Ishikawa (cell line): Measurements from ENCODE around the gene NUP85.
A peak's percentile ranks its signal among the peaks of the same experiment; 100 is the strongest.

Source experiments
- CEBPB ChIP-seq: IDR thresholded peaks from 2 replicates; pipeline ENCODE4 v1.6.1; 2012
- CREB1 ChIP-seq: IDR thresholded peaks from 2 replicates; pipeline ENCODE4 v1.6.1; 2012; ENCODE audit warnings: low read depth
- EGR1 ChIP-seq: IDR thresholded peaks from 2 replicates; pipeline ENCODE4 v1.6.1; 2012
- EP300 ChIP-seq: IDR thresholded peaks from 2 replicates; pipeline ENCODE4 v1.6.1; 2012; ENCODE audit warnings: borderline replicate concordance
- FOXM1 ChIP-seq: IDR thresholded peaks from 2 replicates; pipeline ENCODE4 v1.6.1; 2012; ENCODE audit warnings: low read depth, borderline replicate concordance
- NFIC ChIP-seq: IDR thresholded peaks from 2 replicates; pipeline ENCODE4 v1.6.1; 2012
- RAD21 ChIP-seq: IDR thresholded peaks from 2 replicates; pipeline ENCODE4 v1.6.1; 2012; ENCODE audit warnings: low read depth
- TAF1 ChIP-seq: IDR thresholded peaks from 2 replicates; pipeline ENCODE4 v1.6.1; 2012; ENCODE audit warnings: low read depth, mild to moderate bottlenecking
- TCF12 ChIP-seq: IDR thresholded peaks from 2 replicates; pipeline ENCODE4 v1.6.1; 2012; ENCODE audit warnings: low read depth
- TEAD4 ChIP-seq: IDR thresholded peaks from 2 replicates; pipeline ENCODE4 v1.6.1; 2012
- YY1 ChIP-seq: IDR thresholded peaks from 2 replicates; pipeline ENCODE4 v1.6.1; 2012; ENCODE audit warnings: low read depth
- ZBTB7A ChIP-seq: IDR thresholded peaks from 2 replicates; pipeline ENCODE4 v1.6.1; 2012; ENCODE audit warnings: low read depth
- TF ChIP-seq, protein P1 (sequence below): IDR thresholded peaks from 2 replicates; pipeline ENCODE4 v1.6.1; 2012
- TF ChIP-seq, protein P2 (sequence below): IDR thresholded peaks from 2 replicates; pipeline ENCODE4 v1.6.1; 2012; ENCODE audit warnings: low read depth, mild to moderate bottlenecking
- TF ChIP-seq, protein P3 (sequence below): IDR thresholded peaks from 2 replicates; pipeline ENCODE4 v1.6.1; 2012

Gene NUP85

DNA sequence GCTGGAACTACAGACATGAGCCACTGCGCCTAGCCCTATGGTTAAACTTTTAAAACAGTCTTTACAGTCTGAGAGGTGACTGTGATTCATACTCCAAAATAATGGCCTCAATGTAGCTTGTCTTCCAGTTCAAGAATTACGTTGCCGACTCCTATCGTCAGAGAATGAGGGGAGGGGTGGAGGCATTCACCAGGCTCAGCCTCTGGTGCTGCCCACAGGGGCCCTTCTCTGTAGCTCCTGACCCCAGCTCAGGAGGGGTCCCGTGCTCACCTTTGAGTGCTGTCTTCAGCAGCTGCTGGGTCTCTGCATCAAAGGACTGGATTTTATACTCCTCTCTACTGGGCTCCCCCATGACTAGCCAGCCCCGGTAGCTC is 64.4 kb downstream of the NUP85 start:
- TF ChIP-seq CEBPB (no peak), TEAD4 (no peak), ZBTB7A (no peak), TCF12 (no peak), TAF1 (no peak), FOXM1 (no peak), EP300 (no peak), RAD21 (no peak), EGR1 (no peak), YY1 (no peak), NFIC (no peak), CREB1 (no peak)
- TF ChIP-seq, protein P1, sequence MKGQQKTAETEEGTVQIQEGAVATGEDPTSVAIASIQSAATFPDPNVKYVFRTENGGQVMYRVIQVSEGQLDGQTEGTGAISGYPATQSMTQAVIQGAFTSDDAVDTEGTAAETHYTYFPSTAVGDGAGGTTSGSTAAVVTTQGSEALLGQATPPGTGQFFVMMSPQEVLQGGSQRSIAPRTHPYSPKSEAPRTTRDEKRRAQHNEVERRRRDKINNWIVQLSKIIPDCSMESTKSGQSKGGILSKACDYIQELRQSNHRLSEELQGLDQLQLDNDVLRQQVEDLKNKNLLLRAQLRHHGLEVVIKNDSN, result no peak
- TF ChIP-seq, protein P2, sequence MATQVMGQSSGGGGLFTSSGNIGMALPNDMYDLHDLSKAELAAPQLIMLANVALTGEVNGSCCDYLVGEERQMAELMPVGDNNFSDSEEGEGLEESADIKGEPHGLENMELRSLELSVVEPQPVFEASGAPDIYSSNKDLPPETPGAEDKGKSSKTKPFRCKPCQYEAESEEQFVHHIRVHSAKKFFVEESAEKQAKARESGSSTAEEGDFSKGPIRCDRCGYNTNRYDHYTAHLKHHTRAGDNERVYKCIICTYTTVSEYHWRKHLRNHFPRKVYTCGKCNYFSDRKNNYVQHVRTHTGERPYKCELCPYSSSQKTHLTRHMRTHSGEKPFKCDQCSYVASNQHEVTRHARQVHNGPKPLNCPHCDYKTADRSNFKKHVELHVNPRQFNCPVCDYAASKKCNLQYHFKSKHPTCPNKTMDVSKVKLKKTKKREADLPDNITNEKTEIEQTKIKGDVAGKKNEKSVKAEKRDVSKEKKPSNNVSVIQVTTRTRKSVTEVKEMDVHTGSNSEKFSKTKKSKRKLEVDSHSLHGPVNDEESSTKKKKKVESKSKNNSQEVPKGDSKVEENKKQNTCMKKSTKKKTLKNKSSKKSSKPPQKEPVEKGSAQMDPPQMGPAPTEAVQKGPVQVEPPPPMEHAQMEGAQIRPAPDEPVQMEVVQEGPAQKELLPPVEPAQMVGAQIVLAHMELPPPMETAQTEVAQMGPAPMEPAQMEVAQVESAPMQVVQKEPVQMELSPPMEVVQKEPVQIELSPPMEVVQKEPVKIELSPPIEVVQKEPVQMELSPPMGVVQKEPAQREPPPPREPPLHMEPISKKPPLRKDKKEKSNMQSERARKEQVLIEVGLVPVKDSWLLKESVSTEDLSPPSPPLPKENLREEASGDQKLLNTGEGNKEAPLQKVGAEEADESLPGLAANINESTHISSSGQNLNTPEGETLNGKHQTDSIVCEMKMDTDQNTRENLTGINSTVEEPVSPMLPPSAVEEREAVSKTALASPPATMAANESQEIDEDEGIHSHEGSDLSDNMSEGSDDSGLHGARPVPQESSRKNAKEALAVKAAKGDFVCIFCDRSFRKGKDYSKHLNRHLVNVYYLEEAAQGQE, result no peak
- TF ChIP-seq, protein P3, sequence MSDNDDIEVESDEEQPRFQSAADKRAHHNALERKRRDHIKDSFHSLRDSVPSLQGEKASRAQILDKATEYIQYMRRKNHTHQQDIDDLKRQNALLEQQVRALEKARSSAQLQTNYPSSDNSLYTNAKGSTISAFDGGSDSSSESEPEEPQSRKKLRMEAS, result no peak

DNA sequence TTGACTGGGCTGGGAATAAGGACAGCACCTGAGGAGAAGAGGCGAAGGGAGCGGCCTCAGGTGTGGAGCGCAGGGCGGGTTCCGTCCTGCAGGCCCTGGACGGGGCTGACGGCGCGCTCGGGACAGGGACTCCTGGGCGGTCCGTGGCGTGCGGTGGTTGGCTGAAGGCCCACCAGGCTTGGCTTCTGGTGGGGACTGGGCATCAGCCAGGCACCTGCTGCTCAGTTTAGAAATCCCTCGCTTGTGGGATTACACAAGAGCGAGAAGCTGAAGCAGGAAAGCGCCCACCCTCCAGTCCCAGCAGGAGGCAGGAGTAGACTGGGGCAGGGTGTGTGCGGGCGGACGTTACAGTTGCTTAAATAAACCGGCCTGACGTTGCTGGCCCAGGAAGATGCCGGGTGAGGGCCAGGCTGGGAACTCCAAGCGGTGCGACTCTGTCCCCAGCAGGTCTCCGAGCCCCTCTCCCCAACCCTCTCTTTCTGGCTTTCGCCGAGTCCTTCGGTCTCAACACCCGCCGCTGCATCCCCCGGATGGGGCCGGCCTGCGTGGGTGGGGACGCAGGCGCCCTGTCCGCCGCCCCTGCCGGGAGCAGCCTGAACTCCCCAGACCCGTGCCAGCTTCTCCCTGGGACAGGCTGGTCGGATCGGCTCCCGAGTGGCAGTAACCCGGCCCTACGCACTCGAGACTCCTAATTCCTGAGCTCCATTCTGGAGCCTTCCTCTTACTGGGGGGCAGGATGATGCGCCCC is 64.9 kb downstream of the NUP85 start:
- TF ChIP-seq NFIC, result peak; percentile 34
- TF ChIP-seq TCF12, result peak; percentile 29; the same call in 1 of the 2 replicates
- peak; percentile 15; the same call in 1 of the 2 replicates for TF ChIP-seq EP300
- TF ChIP-seq CREB1, result no peak
- TF ChIP-seq, protein P3, result peak; percentile 64; the same call in 1 of the 2 replicates
- TF ChIP-seq ZBTB7A, result peak; percentile 94
- TF ChIP-seq CEBPB, result peak; percentile 77
- peak; percentile 40; the same call in 1 of the 2 replicates for TF ChIP-seq RAD21
- TF ChIP-seq FOXM1, result no peak; the same call in 1 of the 2 replicates
- TF ChIP-seq, protein P1, result no peak
- peak; percentile 99 for TF ChIP-seq EGR1
- peak; percentile 35; the same call in 1 of the 2 replicates for TF ChIP-seq YY1
- TF ChIP-seq TEAD4, result no peak
- TF ChIP-seq, protein P2, result no peak
- 0 out of 2 replicates have a peak, but pooled peaks have one; percentile 37 for TF ChIP-seq TAF1

DNA sequence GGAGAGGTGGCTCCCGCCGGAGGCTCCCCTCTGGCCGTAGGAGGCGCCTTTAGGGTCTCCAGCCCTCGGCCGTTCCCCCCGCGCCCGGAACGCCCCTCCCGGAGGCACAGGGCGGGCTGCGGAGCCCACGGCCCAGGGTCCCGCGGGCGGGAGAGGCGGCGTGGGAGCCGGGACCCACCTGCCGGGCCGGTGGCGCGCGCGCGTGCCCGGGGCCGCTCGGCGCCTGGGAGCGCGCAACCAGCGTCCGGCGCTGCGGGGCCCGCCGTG is 65.4 kb downstream of the NUP85 start, which contains the start of gene MIF4GD:
TSS of gene MIF4GD (minus strand) at position 266 of the 267 bp plus-strand sequence. CDS start 1,036 bp downstream, outside the sequence.
- no peak for TF ChIP-seq TCF12

DNA sequence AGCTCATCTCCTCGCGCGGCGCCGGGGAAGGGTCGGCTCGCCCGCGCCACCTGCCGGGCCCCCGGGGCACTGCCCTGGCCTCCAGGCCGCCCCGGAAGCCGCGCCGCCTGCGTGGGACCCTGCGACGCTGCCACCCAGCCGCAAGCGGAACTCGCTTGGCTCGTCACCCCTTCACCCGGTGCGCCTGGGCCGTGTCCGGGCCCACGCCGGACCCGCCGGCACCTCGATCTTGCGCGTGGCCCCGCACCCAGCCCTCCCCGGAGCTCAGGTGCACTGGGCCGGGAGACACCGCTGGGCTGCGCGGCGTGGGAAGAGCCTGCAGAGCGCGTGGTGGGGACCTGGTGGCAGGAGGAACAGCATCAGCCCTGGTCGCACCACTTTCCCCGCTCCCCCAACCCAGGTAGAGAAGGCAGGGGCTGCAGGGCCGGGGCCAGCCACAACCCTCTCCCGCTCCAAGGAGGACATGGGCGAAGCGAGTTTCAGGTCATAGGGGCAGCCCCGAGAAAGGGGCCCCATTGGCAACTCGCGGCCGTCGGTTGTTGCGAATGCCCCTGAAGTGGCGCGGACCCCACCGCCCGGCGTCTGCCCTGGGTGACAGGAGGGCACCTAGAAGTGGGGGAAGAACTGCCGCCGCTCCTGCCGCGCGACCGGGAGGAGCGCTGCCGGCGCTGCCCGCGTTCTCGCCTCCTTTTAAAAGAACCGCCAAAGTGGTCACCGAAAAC is 65.9 kb downstream of the NUP85 start:
- TF ChIP-seq TEAD4 (peak; percentile 2), EGR1 (0 out of 2 replicates have a peak, but pooled peaks have one; percentile 18), RAD21 (peak; percentile 37; the same call in 1 of the 2 replicates), CEBPB (no peak), CREB1 (peak; percentile 47; the same call in 1 of the 2 replicates), EP300 (peak; percentile 22; the same call in 1 of the 2 replicates), ZBTB7A (no peak), FOXM1 (no peak), YY1 (peak; percentile 14; the same call in 1 of the 2 replicates), NFIC (no peak), TAF1 (0 out of 2 replicates have a peak, but pooled peaks have one; percentile 42), TCF12 (peak; percentile 54)
- TF ChIP-seq, protein P3, result peak; percentile 78
- TF ChIP-seq, protein P2, result no peak
- TF ChIP-seq, protein P1, result peak; percentile 27; the same call in 1 of the 2 replicates
